ENCODE results near the gene BUB3.
A peak's percentile ranks its signal among the peaks of the same experiment; 100 is the strongest.

GRCh38 chr10:123136806-123137642 is 17.2 kb upstream of the BUB3 start:
- no peak for TF ChIP-seq FOXK1 (CRISPR knock-in tag; IDR thresholded peaks at IDR 0.05)
- TF ChIP-seq, protein P1, sequence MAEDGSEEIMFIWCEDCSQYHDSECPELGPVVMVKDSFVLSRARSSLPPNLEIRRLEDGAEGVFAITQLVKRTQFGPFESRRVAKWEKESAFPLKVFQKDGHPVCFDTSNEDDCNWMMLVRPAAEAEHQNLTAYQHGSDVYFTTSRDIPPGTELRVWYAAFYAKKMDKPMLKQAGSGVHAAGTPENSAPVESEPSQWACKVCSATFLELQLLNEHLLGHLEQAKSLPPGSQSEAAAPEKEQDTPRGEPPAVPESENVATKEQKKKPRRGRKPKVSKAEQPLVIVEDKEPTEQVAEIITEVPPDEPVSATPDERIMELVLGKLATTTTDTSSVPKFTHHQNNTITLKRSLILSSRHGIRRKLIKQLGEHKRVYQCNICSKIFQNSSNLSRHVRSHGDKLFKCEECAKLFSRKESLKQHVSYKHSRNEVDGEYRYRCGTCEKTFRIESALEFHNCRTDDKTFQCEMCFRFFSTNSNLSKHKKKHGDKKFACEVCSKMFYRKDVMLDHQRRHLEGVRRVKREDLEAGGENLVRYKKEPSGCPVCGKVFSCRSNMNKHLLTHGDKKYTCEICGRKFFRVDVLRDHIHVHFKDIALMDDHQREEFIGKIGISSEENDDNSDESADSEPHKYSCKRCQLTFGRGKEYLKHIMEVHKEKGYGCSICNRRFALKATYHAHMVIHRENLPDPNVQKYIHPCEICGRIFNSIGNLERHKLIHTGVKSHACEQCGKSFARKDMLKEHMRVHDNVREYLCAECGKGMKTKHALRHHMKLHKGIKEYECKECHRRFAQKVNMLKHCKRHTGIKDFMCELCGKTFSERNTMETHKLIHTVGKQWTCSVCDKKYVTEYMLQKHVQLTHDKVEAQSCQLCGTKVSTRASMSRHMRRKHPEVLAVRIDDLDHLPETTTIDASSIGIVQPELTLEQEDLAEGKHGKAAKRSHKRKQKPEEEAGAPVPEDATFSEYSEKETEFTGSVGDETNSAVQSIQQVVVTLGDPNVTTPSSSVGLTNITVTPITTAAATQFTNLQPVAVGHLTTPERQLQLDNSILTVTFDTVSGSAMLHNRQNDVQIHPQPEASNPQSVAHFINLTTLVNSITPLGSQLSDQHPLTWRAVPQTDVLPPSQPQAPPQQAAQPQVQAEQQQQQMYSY (CRISPR knock-in tag; IDR thresholded peaks at IDR 0.05), result peak; percentile 38; the same call in 1 of the 2 replicates
- no peak for TF ChIP-seq ERG (CRISPR knock-in tag; IDR thresholded peaks at IDR 0.05)
- TF ChIP-seq, protein P2, sequence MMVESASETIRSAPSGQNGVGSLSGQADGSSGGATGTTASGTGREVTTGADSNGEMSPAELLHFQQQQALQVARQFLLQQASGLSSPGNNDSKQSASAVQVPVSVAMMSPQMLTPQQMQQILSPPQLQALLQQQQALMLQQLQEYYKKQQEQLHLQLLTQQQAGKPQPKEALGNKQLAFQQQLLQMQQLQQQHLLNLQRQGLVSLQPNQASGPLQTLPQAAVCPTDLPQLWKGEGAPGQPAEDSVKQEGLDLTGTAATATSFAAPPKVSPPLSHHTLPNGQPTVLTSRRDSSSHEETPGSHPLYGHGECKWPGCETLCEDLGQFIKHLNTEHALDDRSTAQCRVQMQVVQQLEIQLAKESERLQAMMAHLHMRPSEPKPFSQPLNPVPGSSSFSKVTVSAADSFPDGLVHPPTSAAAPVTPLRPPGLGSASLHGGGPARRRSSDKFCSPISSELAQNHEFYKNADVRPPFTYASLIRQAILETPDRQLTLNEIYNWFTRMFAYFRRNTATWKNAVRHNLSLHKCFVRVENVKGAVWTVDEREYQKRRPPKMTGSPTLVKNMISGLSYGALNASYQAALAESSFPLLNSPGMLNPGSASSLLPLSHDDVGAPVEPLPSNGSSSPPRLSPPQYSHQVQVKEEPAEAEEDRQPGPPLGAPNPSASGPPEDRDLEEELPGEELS (CRISPR knock-in tag; IDR thresholded peaks at IDR 0.05), result no peak
- TF ChIP-seq, protein P3, sequence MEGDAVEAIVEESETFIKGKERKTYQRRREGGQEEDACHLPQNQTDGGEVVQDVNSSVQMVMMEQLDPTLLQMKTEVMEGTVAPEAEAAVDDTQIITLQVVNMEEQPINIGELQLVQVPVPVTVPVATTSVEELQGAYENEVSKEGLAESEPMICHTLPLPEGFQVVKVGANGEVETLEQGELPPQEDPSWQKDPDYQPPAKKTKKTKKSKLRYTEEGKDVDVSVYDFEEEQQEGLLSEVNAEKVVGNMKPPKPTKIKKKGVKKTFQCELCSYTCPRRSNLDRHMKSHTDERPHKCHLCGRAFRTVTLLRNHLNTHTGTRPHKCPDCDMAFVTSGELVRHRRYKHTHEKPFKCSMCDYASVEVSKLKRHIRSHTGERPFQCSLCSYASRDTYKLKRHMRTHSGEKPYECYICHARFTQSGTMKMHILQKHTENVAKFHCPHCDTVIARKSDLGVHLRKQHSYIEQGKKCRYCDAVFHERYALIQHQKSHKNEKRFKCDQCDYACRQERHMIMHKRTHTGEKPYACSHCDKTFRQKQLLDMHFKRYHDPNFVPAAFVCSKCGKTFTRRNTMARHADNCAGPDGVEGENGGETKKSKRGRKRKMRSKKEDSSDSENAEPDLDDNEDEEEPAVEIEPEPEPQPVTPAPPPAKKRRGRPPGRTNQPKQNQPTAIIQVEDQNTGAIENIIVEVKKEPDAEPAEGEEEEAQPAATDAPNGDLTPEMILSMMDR (IDR thresholded peaks at IDR 0.05), result no peak
